ENCODE data around the gene MND1. TPM values are rescaled to one million over a fixed set of nuclear protein-coding genes. Genes with fewer than 3 reads are reported as not detected.

The MND1 gene
- total and polyA plus RNA-seq, 2 donors (not counting 3 experiments of a cell fraction or from before 2014, with no cell fraction given) = 0.66 to 7.7 TPM

- no peak for FAIRE-seq
These were observed 2.1 kb downstream of the MND1 start for GRCh38 chr4:153346563-153346962.

More at GRCh38 chr4:153346563-153346962, 2.1 kb downstream of the MND1 start:
- no peak overlapping the region for H3K9ac ChIP-seq (replicated peaks; ENCODE audit: extremely low read depth, insufficient read depth, low read length)
- no peaks in the 10 kb centered on the region for H4K20me1 ChIP-seq (replicated peaks; ENCODE audit: control insufficient read depth, extremely low read depth, insufficient read depth, low read length)
- ChIA-PET CTCF (interaction anchor here (1.3 to 6.9 kb wide), 10 partner anchors 8 to 297 kb away, joined by 3 to 129 read pairs (median 6); partner anchors contain the start of gene TMEM131L), POLR2A (no interaction called here)
- TF ChIP-seq CTCF (IDR thresholded peaks at IDR 0.05; ENCODE audit: extremely low read depth in 1 of 2, insufficient read depth in 1 of 2, low read depth in 1 of 2, low read length in 2 of 2) = no peak
- no peak for TF ChIP-seq EZH2 (IDR thresholded peaks at IDR 0.05; ENCODE audit: borderline replicate concordance, low read depth, low read length, severe bottlenecking)
- no peak for TF ChIP-seq MYC (IDR thresholded peaks at IDR 0.05; ENCODE audit: low read depth, low read length)
- no peak for TF ChIP-seq JUN (IDR thresholded peaks at IDR 0.05; ENCODE audit: borderline replicate concordance, insufficient read depth, insufficient read length, low read depth)
- TF ChIP-seq FOS (IDR thresholded peaks at IDR 0.05; ENCODE audit: borderline replicate concordance, insufficient read depth, low read length) = no peak
- no peak for TF ChIP-seq GATA2 (IDR thresholded peaks at IDR 0.05; ENCODE audit: insufficient read depth, insufficient read length, low read depth, low read length)
- TF ChIP-seq POLR2AphosphoS5 (IDR thresholded peaks at IDR 0.05; ENCODE audit: insufficient read depth, low read depth, low read length) = no peak
- no peak for TF ChIP-seq POLR2A (IDR thresholded peaks at IDR 0.05; ENCODE audit: low read depth, low read length)
- TF ChIP-seq MAX (IDR thresholded peaks at IDR 0.05; ENCODE audit: insufficient read depth, insufficient read length) = no peak
- peaks cover 20% of the 10 kb centered on the region for H3K4me1 ChIP-seq (ENCODE audit: control insufficient read depth, extremely low read depth, insufficient read depth, low read length)
- H3K27ac ChIP-seq (ENCODE audit: insufficient read depth, low read depth, low read length) = no peak overlapping the region
- intact Hi-C loops (cut with micrococcal nuclease) (no loop called here), dilution Hi-C loops (cut with MboI; ENCODE audit: extremely low pct_ligation_motif_present, low sequenced_read_pairs) (no loop called here)
- no peak overlapping the region for H3K4me2 ChIP-seq (ENCODE audit: insufficient read depth, low read length)
- no TSS peak for BruUV-seq (replicated peaks)
- H3K27me3 ChIP-seq (ENCODE audit: control insufficient read depth in 2 of 2, insufficient read depth in 2 of 2, low read length in 2 of 2) = no peaks in the 10 kb centered on the region
- H3K9me3 ChIP-seq (replicated peaks; ENCODE audit: control insufficient read depth, insufficient read depth, low read length) = no peaks in the 10 kb centered on the region
- DNase-seq (ENCODE audit: low read depth, low spot score) = no peak
- peaks cover 4% of the 10 kb centered on the region for H3K79me2 ChIP-seq (ENCODE audit: control insufficient read depth, insufficient read depth, low read length)
- H3K9me1 ChIP-seq (replicated peaks; ENCODE audit: control insufficient read depth, extremely low read depth, insufficient read depth, low read length) = no peaks in the 10 kb centered on the region
- no peak overlapping the region for H3K4me3 ChIP-seq (replicated peaks in 1 of 3; ENCODE audit: insufficient read depth in 1 of 3, low read depth in 1 of 3, low read length in 3 of 3)
- H3K36me3 ChIP-seq (ENCODE audit: control insufficient read depth in 2 of 2, extremely low read depth in 1 of 2, insufficient read depth in 2 of 2, low read length in 2 of 2) = peaks cover 0 to 2% of the 10 kb centered on the region in 2 experiments
- no peak overlapping the region for H2AFZ ChIP-seq (ENCODE audit: low read depth, low read length)

Measured in endothelial cell of umbilical vein (primary cell).